ENCODE measurements around the gene PCSK5.

Gene PCSK5

GRCh38 chr9:76191493-76191892 lies 301.0 kb downstream of the PCSK5 start:
- no peak for DNase-seq (ENCODE audit: low read depth in 2 of 2)

- DNase-seq (ENCODE audit: low read depth in 2 of 2), result no peak
These were observed 301.5 kb downstream of the PCSK5 start for GRCh38 chr9:76192013-76192412.

DNA sequence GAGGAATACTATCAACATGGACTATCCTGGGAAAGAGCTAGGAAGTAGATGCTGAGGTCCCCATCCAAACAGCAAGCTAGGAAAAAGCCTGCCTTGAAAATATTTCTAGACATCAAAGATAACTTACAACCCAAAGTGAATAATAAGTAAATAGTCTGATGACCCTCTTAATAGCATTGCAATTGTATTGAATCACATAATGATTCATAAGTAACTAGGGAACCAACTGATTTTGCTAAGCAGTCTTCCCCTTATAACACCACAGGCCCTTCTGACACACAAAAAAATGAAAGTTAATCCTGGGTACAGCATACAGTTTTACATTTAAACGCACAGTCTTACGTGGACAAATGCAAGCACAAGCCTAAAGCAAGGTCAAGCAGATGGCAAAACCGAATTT lies 304.4 kb downstream of the PCSK5 start:
- no peak for DNase-seq (ENCODE audit: low read depth in 2 of 2)

GRCh38 chr9:76198336-76198735 lies 307.9 kb downstream of the PCSK5 start:
- DNase-seq (ENCODE audit: low read depth in 2 of 2), result no peak

GRCh38 chr9:76200315-76200714 lies 309.8 kb downstream of the PCSK5 start:
- DNase-seq (ENCODE audit: low read depth in 2 of 2), result no peak

DNA sequence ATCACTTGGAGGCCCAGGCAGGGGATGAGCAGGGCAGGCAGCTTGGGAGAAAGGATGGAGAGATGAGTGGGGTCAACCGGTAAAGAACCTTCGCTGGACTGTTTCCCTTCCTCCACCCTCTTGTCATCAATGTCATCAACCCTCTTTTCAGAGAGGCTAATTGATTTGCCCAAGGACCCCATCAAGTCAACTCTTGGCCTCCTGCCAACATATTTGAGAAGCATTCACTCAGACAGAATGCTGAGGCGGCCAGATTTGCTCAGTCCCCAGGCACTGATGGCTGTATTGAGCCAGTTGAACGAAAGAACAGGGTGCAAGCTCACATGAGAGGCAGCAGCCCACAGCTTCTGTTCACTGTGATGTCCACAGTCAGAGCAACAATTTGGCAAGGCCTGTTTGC lies 310.3 kb downstream of the PCSK5 start:
- no peak for DNase-seq (ENCODE audit: low read depth in 2 of 2)

DNA sequence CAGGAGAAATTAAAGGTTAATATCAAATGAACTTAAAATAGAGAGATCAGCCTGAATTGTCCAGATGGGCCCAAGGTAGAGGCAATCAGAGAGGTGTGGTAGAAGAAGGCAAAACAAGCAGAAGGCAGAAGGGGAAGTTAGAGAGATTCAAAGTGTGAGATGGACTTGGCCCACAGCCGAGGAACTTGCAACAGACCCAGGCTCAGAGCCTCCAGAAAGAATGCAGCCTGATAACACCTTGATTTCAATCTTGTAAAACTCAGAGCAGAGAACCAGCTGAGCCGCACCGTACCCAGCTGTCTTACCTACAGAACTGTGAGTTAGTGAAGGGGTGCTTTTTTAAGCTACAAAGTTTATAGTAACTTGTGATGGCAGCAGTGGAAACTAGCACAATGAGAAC lies 312.9 kb downstream of the PCSK5 start:
- no peak for DNase-seq (ENCODE audit: low read depth in 2 of 2)

DNA sequence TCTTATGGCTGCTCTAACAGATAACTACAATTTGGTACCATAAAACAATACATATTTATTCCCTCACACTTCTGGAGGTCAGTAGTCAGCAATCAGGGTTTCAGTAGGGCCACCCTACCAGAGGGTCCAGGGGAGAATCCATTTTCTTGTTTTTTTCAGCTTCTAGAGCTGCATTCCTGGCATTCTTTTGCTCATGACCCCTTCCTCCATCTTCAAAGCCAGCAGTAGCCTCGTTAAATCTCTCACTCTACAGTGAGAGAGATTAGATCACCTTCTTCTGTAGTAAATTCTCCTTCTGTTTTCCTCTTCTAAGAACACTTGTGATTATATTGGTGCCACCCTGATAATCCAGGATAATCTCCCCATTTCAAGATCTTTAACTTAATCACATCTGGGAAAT lies 316.3 kb downstream of the PCSK5 start:
- DNase-seq (ENCODE audit: low read depth in 2 of 2), result no peak

DNA sequence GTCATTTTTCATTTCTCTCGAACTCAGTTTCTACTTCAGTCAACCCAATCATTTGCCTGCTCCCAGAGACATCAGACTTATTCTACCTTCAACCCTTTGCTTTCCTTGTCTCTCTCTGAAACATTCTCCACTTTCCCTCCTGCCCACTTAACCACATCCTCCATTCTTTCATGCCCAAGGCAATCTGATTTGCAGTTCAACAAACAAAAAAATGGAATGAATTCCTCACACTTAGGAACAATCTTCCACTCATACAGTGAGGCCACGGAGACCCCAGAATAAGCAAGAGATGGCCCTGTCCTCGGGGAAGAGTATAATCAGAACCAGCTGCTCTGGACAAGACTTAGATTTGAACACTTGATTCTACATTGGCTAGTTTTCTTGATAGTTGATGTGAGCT lies 323.3 kb downstream of the PCSK5 start:
- DNase-seq (ENCODE audit: low read depth in 2 of 2), result no peak

- no peak for DNase-seq (ENCODE audit: low read depth in 2 of 2)
These were observed 324.6 kb downstream of the PCSK5 start for GRCh38 chr9:76215066-76215465.

DNA sequence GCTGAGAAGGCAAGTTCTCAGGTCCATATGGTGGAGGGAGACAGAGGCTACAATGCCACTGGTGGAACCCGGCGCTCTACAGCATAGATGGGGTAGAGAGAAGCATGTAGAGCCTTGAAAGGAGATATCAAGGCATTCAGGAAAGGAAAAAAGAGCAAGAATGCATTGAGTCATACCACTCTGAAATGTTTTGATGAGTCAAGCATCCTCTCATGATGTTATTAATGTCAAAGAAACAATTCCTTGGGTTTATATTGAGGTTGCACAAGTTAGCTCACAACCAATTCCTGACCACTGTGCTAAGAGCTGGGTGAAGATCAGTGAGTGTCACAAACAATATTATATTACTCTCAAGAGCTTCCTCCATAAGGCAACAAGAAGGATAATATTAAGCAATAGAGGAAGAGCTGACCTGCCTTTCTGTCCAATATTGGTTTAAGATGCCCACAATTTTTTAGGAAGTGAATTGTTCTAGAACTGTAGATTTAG lies 325.7 kb downstream of the PCSK5 start:
- no peak for DNase-seq (ENCODE audit: low read depth in 2 of 2)

DNA sequence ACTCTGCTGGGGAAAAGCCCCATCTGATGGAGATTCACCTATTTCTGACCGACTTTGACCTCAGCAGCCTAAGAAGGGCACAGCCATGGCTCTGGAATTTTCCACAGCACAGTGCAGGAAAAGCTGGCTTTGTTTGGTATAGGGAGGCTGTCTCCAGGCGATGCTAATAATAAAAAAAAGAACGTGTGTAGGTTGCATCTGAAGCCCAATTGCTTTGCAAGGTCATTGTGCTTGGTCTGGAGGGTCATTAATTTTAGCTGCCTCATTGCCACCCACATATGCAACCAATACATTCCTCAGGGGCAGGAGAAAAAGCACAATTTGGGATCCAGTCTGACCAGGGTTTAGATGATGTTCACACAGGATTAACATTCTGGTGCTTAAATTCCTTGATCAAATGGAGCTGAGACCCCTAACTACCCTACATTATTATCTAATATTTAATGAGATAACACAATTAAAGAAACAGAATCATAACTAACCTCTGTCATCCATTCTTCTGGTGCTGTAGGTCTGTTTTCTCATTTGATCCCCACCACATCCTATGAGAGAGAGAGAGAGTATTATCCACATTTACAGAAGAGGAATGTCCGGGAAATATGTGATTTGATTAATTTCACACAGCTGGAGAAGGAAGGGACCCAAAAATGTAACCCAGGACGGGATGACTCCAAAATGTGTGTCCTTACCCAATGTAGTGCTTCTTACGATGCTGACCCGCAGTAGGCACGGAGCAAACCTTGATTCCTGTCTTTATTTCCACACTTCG lies 327.8 kb downstream of the PCSK5 start:
- DNase-seq (ENCODE audit: low read depth in 2 of 2), result no peak

DNA sequence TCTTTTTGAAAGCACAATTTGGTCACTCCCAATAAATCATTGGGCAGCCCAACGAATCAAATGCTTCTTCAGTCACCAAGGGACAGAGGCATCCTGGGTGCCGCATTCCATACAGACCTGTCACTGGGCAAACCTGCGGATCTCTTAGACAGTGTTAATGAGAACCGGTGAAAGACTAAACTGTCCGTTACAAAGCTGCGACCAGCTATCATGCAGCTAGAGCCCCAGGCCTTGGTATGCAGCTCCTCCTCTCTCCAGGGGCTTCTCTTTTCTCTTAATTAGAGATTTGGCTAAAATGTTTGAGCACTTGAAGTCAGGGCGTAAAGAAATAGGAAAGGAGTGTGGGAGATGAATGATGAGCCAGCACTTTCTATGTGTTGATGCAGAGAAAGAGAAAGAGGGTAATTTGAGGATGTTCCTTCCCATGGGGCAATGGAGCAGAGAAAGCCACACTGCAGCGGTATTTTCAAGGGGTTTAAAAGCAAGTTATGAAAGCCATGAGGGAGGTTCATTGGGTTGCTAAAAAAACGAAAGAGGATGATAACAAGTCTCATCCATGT lies 328.5 kb downstream of the PCSK5 start:
- DNase-seq (ENCODE audit: low read depth in 2 of 2), result no peak

- no peak for DNase-seq (ENCODE audit: low read depth in 2 of 2)
These were observed 329.2 kb downstream of the PCSK5 start for GRCh38 chr9:76219560-76220151.

GRCh38 chr9:76221423-76221822 lies 330.9 kb downstream of the PCSK5 start:
- no peak for DNase-seq (ENCODE audit: low read depth in 2 of 2)

GRCh38 chr9:76223749-76224340 lies 333.4 kb downstream of the PCSK5 start:
- DNase-seq (ENCODE audit: low read depth in 2 of 2), result no peak

DNA sequence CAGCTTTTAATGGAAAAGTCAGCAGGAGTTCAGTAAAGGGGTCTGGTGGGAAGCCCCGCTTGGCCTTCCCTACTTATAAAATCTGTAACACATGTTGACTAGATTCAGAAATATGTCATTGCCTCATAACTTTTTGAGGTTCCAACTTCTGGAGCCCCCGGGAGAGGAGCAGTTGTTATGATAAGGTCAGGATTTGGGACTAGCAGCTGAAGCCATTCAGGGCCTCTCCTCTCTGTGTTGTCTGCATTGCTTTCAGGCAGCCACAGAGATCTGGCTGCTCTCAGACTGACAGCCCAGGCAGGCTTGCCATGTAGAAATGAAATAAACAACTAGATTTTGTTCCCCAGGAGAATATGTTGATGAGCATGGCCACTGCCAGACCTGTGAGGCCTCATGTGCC lies 336.7 kb downstream of the PCSK5 start:
- no peak for DNase-seq (ENCODE audit: low read depth in 2 of 2)

DNA sequence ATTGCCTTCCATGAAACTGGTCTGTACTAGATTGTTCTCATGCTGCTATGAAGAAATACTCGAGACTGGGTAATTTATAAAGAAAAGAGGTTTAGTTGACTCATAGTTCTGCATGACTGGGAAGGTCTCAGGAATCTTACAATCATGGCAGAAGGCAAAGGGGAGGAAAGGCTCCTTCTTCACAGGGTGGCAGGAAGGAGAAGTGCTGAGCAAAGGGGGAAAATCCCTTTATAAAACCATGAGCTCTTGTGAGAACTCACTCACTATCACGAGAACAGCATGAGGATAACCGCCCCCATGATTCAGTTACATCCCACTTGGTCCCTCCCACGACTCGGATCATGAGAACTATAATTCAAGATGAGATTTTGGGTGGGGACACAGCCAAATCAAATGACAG lies 340.5 kb downstream of the PCSK5 start:
- no peak for DNase-seq (ENCODE audit: low read depth in 2 of 2)

DNA sequence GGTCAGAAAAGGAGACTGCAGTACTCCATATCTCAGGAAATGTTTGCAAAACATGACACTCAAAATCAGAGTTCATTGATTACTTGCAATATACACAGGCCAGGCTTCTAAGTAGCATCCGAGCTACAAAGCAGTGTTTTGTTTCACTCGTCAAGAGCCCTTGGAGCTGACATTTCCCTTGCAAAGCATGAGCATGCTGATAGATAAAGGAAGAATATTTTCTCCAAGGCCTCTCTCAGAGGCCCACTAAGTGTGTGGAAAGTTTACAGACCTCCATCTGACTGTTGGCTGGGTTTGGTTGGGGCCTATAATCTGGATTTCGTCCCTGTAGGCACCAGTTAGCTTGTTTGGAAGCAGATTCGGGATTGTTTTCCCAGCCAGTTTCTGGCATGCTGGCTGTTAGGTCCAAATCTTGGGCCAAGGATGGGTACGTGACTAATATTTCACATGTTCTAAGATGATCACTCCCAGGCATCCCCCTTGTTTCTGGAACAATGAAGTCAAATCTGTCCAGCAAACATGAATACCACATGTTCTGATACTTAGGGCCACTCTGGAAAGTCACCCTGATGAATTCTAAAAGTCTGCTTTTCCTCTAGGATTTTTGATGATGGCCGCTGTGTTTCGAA lies 342.5 kb downstream of the PCSK5 start:
- no peak for DNase-seq (ENCODE audit: low read depth in 2 of 2)

DNA sequence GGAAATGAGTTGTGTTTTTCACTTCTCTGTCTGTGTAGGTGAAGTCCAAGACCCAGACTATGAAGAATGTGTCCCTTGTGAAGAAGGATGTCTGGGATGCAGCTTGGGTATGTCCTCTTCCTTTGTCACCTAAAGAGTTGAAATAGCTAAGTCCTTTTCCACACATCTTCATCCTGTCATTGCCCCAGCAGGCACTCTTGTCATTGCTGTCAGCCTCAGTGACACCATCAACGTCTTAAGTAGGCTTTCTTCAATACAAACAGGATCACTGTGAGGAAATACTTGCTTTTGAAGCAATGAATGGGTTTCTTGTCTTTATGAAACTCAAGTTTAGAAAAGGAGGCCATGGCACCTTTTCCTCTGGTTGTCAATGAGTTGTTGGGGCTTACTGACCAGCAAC lies 350.1 kb downstream of the PCSK5 start:
- DNase-seq (ENCODE audit: low read depth in 2 of 2), result no peak

- no peak for DNase-seq (ENCODE audit: low read depth in 2 of 2)
These were observed 355.0 kb downstream of the PCSK5 start for GRCh38 chr9:76245518-76245917.

DNA sequence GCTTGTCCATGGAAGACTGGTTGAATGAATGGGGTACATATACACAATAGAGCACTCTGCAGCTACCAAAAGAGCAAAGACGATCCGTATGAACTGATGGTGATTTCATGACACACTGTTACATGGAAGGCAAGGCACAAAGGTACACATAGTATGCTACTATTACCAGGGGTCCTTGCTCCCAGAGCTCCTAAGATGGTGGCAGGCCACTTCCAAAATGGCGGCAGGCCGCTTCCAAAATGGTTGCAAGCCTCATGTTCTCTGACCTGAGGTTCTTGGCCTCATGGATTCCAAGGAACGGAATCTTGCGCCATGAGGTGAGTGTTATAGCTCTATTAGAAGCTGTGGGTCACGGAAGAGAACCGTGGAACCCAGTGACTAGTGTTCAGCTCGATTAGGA lies 356.2 kb downstream of the PCSK5 start:
- DNase-seq (ENCODE audit: low read depth in 2 of 2), result no peak
